HFF-Myc (cell line): Measurements from ENCODE around the gene PDLIM5.

ENCODE experiments used
- DNase-seq: peaks from one replicate; pipeline ENCODE4 v3.0.0-alpha.2; 2011; ENCODE audit warnings: low read depth; ENCODE audit errors: extremely low read depth
- H3K4me3 ChIP-seq: replicated peaks from 2 replicates; pipeline ENCODE4 v1.5.1; 2011; ENCODE audit warnings: low read depth, mild to moderate bottlenecking, control low read depth, low read length
- TF ChIP-seq, protein P1 (sequence below): IDR thresholded peaks from 2 replicates; pipeline ENCODE4 v1.5.1; 2012; ENCODE audit warnings: mild to moderate bottlenecking, low read depth, low read length, control low read depth; ENCODE audit errors: missing control alignments

PDLIM5 gene

DNA sequence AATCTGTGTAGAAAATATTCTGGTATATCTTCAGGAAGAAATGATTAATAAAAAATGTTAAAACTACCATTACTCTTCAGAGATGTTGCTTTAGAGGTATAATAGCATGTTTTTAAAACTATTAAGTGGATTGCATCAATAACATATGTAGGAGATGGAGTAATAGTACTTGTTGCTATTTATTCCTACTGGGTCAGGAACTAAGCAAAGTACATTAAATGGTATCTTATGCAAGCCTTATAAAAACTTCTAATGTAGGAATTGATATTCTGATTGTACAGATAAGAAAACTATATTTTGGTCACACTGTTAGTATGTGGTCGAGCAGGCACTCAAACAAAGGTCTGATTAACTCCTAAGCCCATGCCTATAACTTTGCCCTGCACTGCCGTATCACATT lies 31.4 kb upstream of the PDLIM5 start:
- TF ChIP-seq, protein P1, sequence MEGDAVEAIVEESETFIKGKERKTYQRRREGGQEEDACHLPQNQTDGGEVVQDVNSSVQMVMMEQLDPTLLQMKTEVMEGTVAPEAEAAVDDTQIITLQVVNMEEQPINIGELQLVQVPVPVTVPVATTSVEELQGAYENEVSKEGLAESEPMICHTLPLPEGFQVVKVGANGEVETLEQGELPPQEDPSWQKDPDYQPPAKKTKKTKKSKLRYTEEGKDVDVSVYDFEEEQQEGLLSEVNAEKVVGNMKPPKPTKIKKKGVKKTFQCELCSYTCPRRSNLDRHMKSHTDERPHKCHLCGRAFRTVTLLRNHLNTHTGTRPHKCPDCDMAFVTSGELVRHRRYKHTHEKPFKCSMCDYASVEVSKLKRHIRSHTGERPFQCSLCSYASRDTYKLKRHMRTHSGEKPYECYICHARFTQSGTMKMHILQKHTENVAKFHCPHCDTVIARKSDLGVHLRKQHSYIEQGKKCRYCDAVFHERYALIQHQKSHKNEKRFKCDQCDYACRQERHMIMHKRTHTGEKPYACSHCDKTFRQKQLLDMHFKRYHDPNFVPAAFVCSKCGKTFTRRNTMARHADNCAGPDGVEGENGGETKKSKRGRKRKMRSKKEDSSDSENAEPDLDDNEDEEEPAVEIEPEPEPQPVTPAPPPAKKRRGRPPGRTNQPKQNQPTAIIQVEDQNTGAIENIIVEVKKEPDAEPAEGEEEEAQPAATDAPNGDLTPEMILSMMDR: no peak
- DNase-seq: no peak
- no peak overlapping the region for H3K4me3 ChIP-seq

DNA sequence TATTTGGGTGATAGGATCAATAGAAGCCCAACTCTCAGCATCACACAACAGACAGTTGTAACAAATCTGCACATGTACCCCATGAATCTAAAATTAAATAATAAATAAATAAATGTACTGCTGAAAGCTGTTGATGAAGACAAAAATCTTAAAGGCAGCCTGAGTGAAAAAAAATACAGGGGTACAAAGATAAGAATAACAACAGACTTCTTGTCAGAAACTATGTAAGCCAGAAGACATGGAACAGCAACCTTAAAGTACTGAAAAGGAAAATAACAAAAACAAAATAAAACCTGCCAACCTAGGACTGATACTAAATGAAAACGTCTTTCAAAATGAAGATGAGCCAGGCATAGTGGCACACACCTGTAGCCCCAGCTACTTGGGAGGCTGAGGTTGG lies 25.0 kb upstream of the PDLIM5 start:
- DNase-seq: no peak
- no peak overlapping the region for H3K4me3 ChIP-seq
- TF ChIP-seq, protein P1: no peak

DNA sequence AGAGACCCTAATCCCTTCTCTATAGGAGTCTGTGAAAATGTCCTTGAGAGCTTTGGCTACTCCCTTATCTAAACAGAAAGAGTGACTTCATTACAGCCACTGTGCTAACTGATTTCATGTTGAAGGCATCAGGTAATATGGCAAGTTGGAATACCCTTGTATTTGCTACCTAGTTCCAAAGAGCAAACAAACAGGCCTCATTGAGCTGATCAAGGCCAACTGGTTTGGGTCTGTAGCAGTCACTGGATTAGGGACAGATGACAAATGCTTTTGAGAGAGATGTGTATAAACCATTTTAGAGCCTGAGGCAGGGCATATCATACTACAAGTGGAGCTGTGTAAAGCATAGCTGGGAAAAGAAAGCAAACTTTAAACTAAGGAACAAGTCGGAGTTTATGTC lies 22.9 kb upstream of the PDLIM5 start:
- no peak for DNase-seq
- H3K4me3 ChIP-seq: no peak overlapping the region
- TF ChIP-seq, protein P1: no peak

DNA sequence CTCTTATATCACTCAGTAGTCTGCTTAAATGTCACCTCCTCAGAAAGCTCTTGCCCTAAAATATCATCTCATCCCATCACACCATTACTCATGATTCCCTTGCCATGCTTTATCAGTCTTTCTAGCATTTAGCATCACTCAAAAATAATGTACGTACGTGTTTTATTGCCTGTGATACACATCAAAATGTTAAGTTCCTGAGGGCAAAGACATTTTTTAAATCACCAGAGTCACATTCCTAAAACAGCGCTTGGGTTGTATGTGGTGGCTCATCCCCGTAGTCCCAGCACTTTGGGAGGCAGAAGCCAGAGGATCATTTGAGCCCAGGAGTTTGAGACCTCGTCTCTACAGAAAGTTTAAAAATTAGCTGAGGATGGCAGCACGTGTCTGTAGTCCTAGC lies 21.3 kb upstream of the PDLIM5 start:
- TF ChIP-seq, protein P1: no peak
- DNase-seq: no peak
- H3K4me3 ChIP-seq: no peak overlapping the region

DNA sequence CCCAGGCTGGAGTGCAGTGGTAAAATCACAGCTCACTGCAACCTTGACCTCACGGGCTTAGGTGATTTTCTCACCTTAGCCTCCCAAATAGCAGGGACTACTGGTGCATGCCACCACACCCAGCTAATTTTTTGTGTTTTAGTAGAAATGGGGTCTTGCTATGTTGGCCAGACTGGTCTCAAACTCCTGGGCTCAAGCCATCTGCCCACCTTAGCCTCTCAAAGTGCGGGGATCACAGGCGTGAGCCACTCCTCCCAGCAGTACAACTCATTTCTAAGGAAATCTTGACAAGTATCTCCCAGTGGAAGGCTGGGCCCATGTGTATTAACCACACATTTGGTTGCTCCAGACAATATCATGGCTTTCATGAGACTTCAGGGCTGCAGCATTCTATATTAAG lies 20.4 kb upstream of the PDLIM5 start:
- H3K4me3 ChIP-seq: no peak overlapping the region
- DNase-seq: no peak
- TF ChIP-seq, protein P1: no peak

DNA sequence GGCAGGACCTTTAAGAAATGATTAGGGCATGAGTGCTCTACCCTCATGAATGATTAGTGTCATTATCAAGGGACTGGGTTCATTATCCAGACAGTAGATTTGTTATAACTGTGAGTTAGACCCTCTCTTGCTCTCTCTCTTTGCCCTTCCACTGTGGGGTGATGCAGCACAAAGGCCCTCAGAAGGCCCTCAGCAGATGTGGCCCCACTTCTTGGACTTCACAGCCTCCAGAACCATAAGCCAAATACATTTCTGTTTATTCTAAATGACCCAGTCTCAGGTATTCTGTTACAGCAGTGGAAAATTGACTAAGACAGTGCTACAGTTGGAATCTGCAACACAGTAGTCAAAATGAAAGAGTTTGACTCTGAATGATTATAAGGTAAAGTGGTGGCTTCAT lies 17.2 kb upstream of the PDLIM5 start:
- no peak for DNase-seq
- TF ChIP-seq, protein P1: no peak
- H3K4me3 ChIP-seq: no peak overlapping the region

DNA sequence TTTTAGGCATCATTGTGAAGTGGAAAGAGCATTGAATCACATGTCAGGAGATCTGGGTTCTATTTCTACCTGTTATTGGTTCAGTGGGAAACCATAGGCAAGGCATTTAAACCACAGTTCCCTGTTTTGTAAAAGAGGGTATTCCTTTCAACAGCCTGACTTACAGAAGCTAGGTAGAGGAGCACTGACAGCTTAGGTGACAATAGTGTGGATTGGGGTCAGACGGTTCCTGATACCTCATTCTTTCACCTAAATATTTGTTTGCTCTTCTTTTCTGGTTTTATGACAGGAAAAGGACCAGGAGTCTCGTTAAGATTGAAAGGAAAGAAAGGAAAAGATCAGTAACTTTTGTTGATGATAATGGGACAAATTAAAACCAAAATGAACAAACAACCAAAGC lies 15.9 kb upstream of the PDLIM5 start:
- no peak overlapping the region for H3K4me3 ChIP-seq
- DNase-seq: no peak
- TF ChIP-seq, protein P1: no peak
